Smooth muscle cell (in vitro differentiated cells): ENCODE results near the gene HERC3. TPM values are rescaled to one million over a fixed set of nuclear protein-coding genes. Genes with fewer than 3 reads are reported as not detected.
A peak's percentile ranks its signal among the peaks of the same experiment; 100 is the strongest.

Experiments
- DNase-seq: peaks from one replicate; lab custom pipeline; 2025; ENCODE audit not compliant: unreplicated experiment; lab: John Stamatoyannopoulos, UW
- H2AFZ ChIP-seq: fragments of 200-600 bp; sonication (generic); 2 replicates; pipeline ENCODE4 v1.6.0; 2016; ENCODE audit warnings: antibody characterized with exemption, low read depth, mild to moderate bottlenecking
- H3F3A ChIP-seq: fragments of 200-600 bp; sonication (generic); 2 replicates; pipeline ENCODE4 v1.6.0; 2017; ENCODE audit warnings: antibody characterized with exemption, low read depth
- H3K27ac ChIP-seq: fragments of 200-600 bp; sonication (generic); 2 replicates; pipeline ENCODE4 v1.5.1; 2016; ENCODE audit warnings: low read depth, mild to moderate bottlenecking
- H3K27me3 ChIP-seq: fragments of 200-600 bp; sonication (generic); 2 replicates; pipeline ENCODE4 v1.6.1; 2016; ENCODE audit warnings: low read depth, mild to moderate bottlenecking
- H3K36me3 ChIP-seq: fragments of 200-600 bp; sonication (generic); 2 replicates; pipeline ENCODE4 v1.5.1; 2016; ENCODE audit warnings: low read depth
- H3K4me1 ChIP-seq: fragments of 200-600 bp; sonication (generic); 2 replicates; pipeline ENCODE4 v1.5.1; 2016; ENCODE audit warnings: low read depth
- H3K4me2 ChIP-seq: fragments of 200-600 bp; sonication (generic); 2 replicates; pipeline ENCODE4 v1.6.0; 2016; ENCODE audit warnings: mild to moderate bottlenecking
- H3K4me3 ChIP-seq: fragments of 200-600 bp; sonication (generic); 2 replicates; pipeline ENCODE4 v1.5.1; 2016; ENCODE audit warnings: mild to moderate bottlenecking
- H3K79me2 ChIP-seq: fragments of 200-600 bp; sonication (generic); 2 replicates; pipeline ENCODE4 v1.6.0; 2016; ENCODE audit warnings: low read depth, mild to moderate bottlenecking
- H3K9ac ChIP-seq: fragments of 200-600 bp; sonication (generic); 2 replicates; pipeline ENCODE4 v1.6.0; 2016; ENCODE audit warnings: low read depth
- H3K9me3 ChIP-seq: fragments of 200-600 bp; sonication (generic); replicated peaks from 2 replicates; pipeline ENCODE4 v1.5.1; 2016; ENCODE audit warnings: low read depth
- H4K20me1 ChIP-seq: fragments of 200-600 bp; sonication (generic); 2 replicates; pipeline ENCODE4 v1.6.0; 2016; ENCODE audit warnings: low read depth
- CTCF ChIP-seq: fragments of 200-600 bp; sonication (generic); IDR thresholded peaks from 2 replicates; pipeline ENCODE4 v1.5.1; 2017; ENCODE audit warnings: borderline replicate concordance, mild to moderate bottlenecking, antibody characterized with exemption; ENCODE audit not compliant: insufficient read depth, poor library complexity, severe bottlenecking
- WGBS: methylation state at CpG from one replicate; pipeline ENCODE4 v1.1.7; 2016; ENCODE audit warnings: low lambda C conversion rate; 5-methylcytosine and 5-hydroxymethylcytosine counted together
- polyA plus RNA-seq: library from polyadenylated mRNA; unstranded; fragments of >200 nt; fragmentation: Nextera tagmentation; extraction: Ambion mirVana; gene quantifications from 2 replicates; pipeline ENCODE4 v1.2.1, GENCODE V29; 2016
- total RNA-seq: library from RNA; depleted of rRNA; stranded (reverse); fragments of >200 nt; gene quantifications from 2 replicates; pipeline ENCODE4 v1.2.3, GENCODE V29; 2014

Gene HERC3
- total and polyA plus RNA-seq, 2 experiments from 2014 or later: 14.5 to 20.2 TPM

GRCh38 chr4:88610771-88611170 is 18.5 kb downstream of the HERC3 start:
- Histone ChIP-seq H3K79me2 (no peaks in the 10 kb centered on the region), H3K27ac (peak overlapping the region; percentile 98), H3K4me2 (no peak overlapping the region), H3F3A (peaks cover 3% of the 10 kb centered on the region), H3K4me1 (peaks cover 14% of the 10 kb centered on the region), H2AFZ (no peak overlapping the region), H3K9ac (no peak overlapping the region), H3K9me3 (no peaks in the 10 kb centered on the region), H3K4me3 (no peak overlapping the region), H3K36me3 (peaks cover 15% of the 10 kb centered on the region), H3K27me3 (no peaks in the 10 kb centered on the region), H4K20me1 (no peaks in the 10 kb centered on the region)
- 72% methylated on average over 5 of the region's 5 CpGs for WGBS
- TF ChIP-seq CTCF: no peak
- no peak for DNase-seq

GRCh38 chr4:88613417-88613875 is 21.2 kb downstream of the HERC3 start:
- 55% methylated on average over 5 of the region's 5 CpGs for WGBS
- Histone ChIP-seq H3K27ac (peak overlapping the region; percentile 98), H3K27me3 (no peaks in the 10 kb centered on the region), H3K9ac (peak overlapping the region; percentile 77), H3K36me3 (no peaks in the 10 kb centered on the region), H3F3A (peaks cover 3% of the 10 kb centered on the region), H3K9me3 (no peaks in the 10 kb centered on the region), H3K4me1 (peaks cover 14% of the 10 kb centered on the region), H3K4me3 (no peak overlapping the region), H3K79me2 (no peaks in the 10 kb centered on the region), H3K4me2 (peak overlapping the region; percentile 57), H2AFZ (no peak overlapping the region), H4K20me1 (no peaks in the 10 kb centered on the region)
- TF ChIP-seq CTCF: no peak
- DNase-seq: no peak

- H3K79me2 ChIP-seq: peaks cover under 1% of the 10 kb centered on the region
- peaks cover 3% of the 10 kb centered on the region for H3F3A ChIP-seq
- H3K9ac ChIP-seq: no peak overlapping the region
- no peak overlapping the region for H3K4me2 ChIP-seq
- 95% methylated on average over 1 of the region's 1 CpG for WGBS
- H3K27ac ChIP-seq: peak overlapping the region; percentile 98
- H2AFZ ChIP-seq: no peak overlapping the region
- no peak for DNase-seq
- no peaks in the 10 kb centered on the region for H3K36me3 ChIP-seq
- no peak overlapping the region for H3K4me3 ChIP-seq
- H3K9me3 ChIP-seq: no peaks in the 10 kb centered on the region
- H4K20me1 ChIP-seq: no peaks in the 10 kb centered on the region
- no peaks in the 10 kb centered on the region for H3K27me3 ChIP-seq
- no peak for TF ChIP-seq CTCF
- peaks cover 14% of the 10 kb centered on the region for H3K4me1 ChIP-seq
Observed at GRCh38 chr4:88614058-88614457, 21.8 kb downstream of the HERC3 start.
